Spleen (tissue), 11 donors: ENCODE measurements around the gene CPN2. TPM values are rescaled to one million over a fixed set of nuclear protein-coding genes. Genes with fewer than 3 reads are reported as not detected.

Experiments
- DNase-seq: peaks from one replicate; pipeline ENCODE4 v3.0.0-alpha.2; 2020
- H3K27ac ChIP-seq, 8 donors: fragments of 200-600 bp; sonication (generic) in 7 of 8; 1 replicate in 4 of 8; 2 replicates in 4 of 8; pipeline versions ENCODE4 v1.5.0 to v1.8.0; 2016 to 2021; ENCODE audit warnings: inconsistent platforms in 4 of 8, mild to moderate bottlenecking in 4 of 8, moderate library complexity in 1 of 8
- H3K27me3 ChIP-seq, 7 donors: fragments of 200-600 bp; sonication (generic) in 6 of 7; replicated peaks in 1 of 7; 1 replicate in 4 of 7; 2 replicates in 3 of 7; pipeline versions ENCODE4 v1.5.0 to v1.8.0; 2016 to 2021; ENCODE audit warnings: inconsistent platforms in 3 of 7, mild to moderate bottlenecking in 1 of 7
- H3K36me3 ChIP-seq, 6 donors: fragments of 200-600 bp; sonication (generic) in 5 of 6; 1 replicate in 4 of 6; 2 replicates in 2 of 6; pipeline versions ENCODE4 v1.5.0 to v1.8.0; 2016 to 2021; ENCODE audit warnings: inconsistent platforms in 2 of 6
- H3K4me1 ChIP-seq, 6 donors: fragments of 200-600 bp; sonication (generic) in 5 of 6; 1 replicate in 3 of 6; 2 replicates in 3 of 6; pipeline versions ENCODE4 v1.5.0 to v1.8.0; 2016 to 2021; ENCODE audit warnings: inconsistent platforms in 3 of 6
- H3K4me3 ChIP-seq, 8 donors: fragments of 200-600 bp; sonication (generic) in 7 of 8; 1 replicate in 4 of 8; 2 replicates in 4 of 8; pipeline versions ENCODE4 v1.5.0 to v1.8.0; 2016 to 2021; ENCODE audit warnings: inconsistent platforms in 4 of 8, mild to moderate bottlenecking in 4 of 8, moderate library complexity in 2 of 8
- H3K9me3 ChIP-seq, 8 donors: fragments of 200-600 bp; sonication (generic) in 7 of 8; 1 replicate in 4 of 8; 2 replicates in 4 of 8; pipeline versions ENCODE4 v1.5.0 to v1.8.0; 2016 to 2021; ENCODE audit warnings: inconsistent platforms in 4 of 8
- POLR2A ChIP-seq, 3 donors: fragments of 450-650 bp; IDR thresholded peaks; one replicate each; pipeline ENCODE4 v1.5.1; 2017; ENCODE audit warnings: antibody characterized with exemption in 3 of 3, mild to moderate bottlenecking in 1 of 3
- POLR2AphosphoS5 ChIP-seq, 3 donors: sonication (generic); formaldehyde crosslinking; IDR thresholded peaks; one replicate each; pipeline ENCODE4 v1.5.1; 2017; ENCODE audit warnings: antibody characterized with exemption in 3 of 3
- WGBS, 5 donors: extraction: QIAGEN DNeasy Blood & Tissue Kit in 3 of 5; methylation state at CpG; one replicate each; pipeline versions ENCODE4 v1.1.5 to v1.1.7; 2013 to 2018; 5-methylcytosine and 5-hydroxymethylcytosine counted together
- intact Hi-C: fragments of 100-400 bp; cut with DNase I; formaldehyde crosslinking; loops from one replicate; pipeline ENCODE4 v1.15.0; 2023; ENCODE audit warnings: low total_unique reads
- polyA plus RNA-seq, 3 donors: library from polyadenylated mRNA; stranded (reverse); fragments of 200-250 nt; gene quantifications; one replicate each; pipeline ENCODE4 v1.2.1, GENCODE V29; 2013
- total RNA-seq, 7 donors: library from RNA; depleted of rRNA in 3 of 7; stranded (reverse); fragments of >200 nt in 3 of 7; fragmentation: NEBNext Ultra II Directional in 4 of 7; extraction: Animal tissue kit (Norgen Biotek cat#: 25700) in 4 of 7; gene quantifications; one replicate each; pipeline versions ENCODE4 v1.1.0 to v1.2.1, GENCODE V29; 2016 to 2021
- TF ChIP-seq, protein P1 (sequence below), 11 experiments: fragments of 200-600 bp in 7 of 11; fragments of 450-650 bp in 4 of 11; sonication (generic) in 4 of 11; IDR thresholded peaks in 8 of 11; conservative IDR thresholded peaks in 3 of 11; 1 replicate in 7 of 11; 2 replicates in 4 of 11; pipeline versions ENCODE4 v1.4.0 to v1.8.0; 2016 to 2021; ENCODE audit warnings: antibody characterized with exemption in 11 of 11, inconsistent platforms in 4 of 11, mild to moderate bottlenecking in 1 of 11
- donor health status: healthy with polysubstance abuse.
- donor health status: DM: no; HTN: no; CAD: no; lungs with moderate emphysema.
- donor health status: DM: no; HTN: no; CAD: no.
- donor health status: Bipolar disorder and iron deficiency.
- donor health status: healthy.
- donor health status: DM: no; HTN: no; CAD: no.
- donor health status: DM: yes; HTN: yes; CAD: no.

CPN2 gene
- total and polyA plus RNA-seq, 10 donors: 0.26 to 4.4 (median 0.76) TPM

- intact Hi-C loops: no loop called here
- DNase-seq: no peak
- Histone ChIP-seq H3K36me3 (no peaks in the 10 kb centered on the region), H3K9me3 (no peaks in the 10 kb centered on the region), H3K4me3 (no peak within 1 kb of the TSS), H3K27ac (no peak within 1 kb of the TSS), H3K4me1 (peaks cover 0 to 3% (median 0%) of the 10 kb centered on the region in 6 donors), H3K27me3 (peaks cover 0 to 40% (median 0%) of the 10 kb centered on the region in 7 donors)
- TF ChIP-seq POLR2AphosphoS5 (IDR thresholded peaks at IDR 0.05) (no peak), POLR2A (IDR thresholded peaks at IDR 0.05) (no peak)
- TF ChIP-seq, protein P1, sequence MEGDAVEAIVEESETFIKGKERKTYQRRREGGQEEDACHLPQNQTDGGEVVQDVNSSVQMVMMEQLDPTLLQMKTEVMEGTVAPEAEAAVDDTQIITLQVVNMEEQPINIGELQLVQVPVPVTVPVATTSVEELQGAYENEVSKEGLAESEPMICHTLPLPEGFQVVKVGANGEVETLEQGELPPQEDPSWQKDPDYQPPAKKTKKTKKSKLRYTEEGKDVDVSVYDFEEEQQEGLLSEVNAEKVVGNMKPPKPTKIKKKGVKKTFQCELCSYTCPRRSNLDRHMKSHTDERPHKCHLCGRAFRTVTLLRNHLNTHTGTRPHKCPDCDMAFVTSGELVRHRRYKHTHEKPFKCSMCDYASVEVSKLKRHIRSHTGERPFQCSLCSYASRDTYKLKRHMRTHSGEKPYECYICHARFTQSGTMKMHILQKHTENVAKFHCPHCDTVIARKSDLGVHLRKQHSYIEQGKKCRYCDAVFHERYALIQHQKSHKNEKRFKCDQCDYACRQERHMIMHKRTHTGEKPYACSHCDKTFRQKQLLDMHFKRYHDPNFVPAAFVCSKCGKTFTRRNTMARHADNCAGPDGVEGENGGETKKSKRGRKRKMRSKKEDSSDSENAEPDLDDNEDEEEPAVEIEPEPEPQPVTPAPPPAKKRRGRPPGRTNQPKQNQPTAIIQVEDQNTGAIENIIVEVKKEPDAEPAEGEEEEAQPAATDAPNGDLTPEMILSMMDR (IDR thresholded peaks at IDR 0.05 in 8 of 11, conservative IDR thresholded peaks at IDR 0.05 in 3 of 11): no peak
- 10 to 28% (median 19%) methylated on average over 10 to 21 of the region's 21 CpGs for WGBS, 5 donors
Observed at GRCh38 chr3:194369522-194370279, 18.6 kb upstream of the CPN2 start, which contains the start of gene LRRC15. LRRC15 (minus strand) TSS chr3:194369743; CDS start chr3:194361043, 8,700 bp downstream.

GRCh38 chr3:194368918-194369317, 17.8 kb upstream of the CPN2 start:
- WGBS, 5 donors: 63 to 86% (median 75%) methylated on average over 6 of the region's 6 CpGs

DNA sequence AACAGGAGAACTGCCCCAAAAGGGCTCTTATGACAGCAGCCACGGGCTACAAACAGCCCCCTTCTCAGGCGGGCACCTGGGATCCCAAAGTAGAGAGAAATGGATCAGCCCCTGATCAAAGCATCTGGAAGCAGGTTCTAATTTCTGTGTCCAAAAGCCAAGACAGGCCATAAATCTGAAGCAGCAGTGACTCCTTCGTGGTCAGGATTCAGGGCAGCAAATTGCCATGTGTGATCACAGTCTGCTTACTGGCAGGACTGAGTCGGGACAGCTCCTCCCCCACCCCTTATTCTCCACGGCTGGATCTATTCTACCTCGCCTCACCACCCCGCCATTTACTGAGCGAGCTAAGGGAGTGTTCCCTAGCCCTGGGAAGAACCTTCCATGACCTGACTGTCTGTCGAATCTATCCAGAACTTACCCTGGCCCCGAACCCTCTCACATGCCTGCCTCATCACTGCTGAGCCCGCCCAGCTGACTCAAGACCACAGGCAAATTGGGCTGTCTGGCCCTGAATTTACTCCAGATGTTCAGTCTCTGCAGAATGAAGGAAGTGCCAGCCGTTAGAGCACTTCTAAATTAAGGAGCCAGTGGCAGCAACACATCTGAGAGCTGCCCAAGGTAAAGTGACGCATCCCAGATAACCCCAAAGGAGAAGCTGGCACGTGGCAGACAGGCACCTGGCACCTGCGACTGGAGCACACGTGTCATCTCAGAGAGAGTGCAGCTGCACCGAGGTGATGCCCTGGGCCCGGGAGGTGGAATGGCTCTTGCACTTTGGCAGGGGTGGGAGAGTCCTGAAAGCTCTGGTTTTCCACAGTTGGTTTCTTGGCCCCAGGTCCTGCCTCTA, 17.1 kb upstream of the CPN2 start:
- TF ChIP-seq, protein P1 (IDR thresholded peaks at IDR 0.05 in 8 of 11, conservative IDR thresholded peaks at IDR 0.05 in 3 of 11): no peak
- TF ChIP-seq POLR2A (IDR thresholded peaks at IDR 0.05): no peak
- TF ChIP-seq POLR2AphosphoS5 (IDR thresholded peaks at IDR 0.05): no peak
- peaks cover 0 to 40% (median 0%) of the 10 kb centered on the region in 7 donors for H3K27me3 ChIP-seq
- H3K27ac ChIP-seq: no peak overlapping the region
- intact Hi-C loops: no loop called here
- no peaks in the 10 kb centered on the region for H3K36me3 ChIP-seq
- H3K4me1 ChIP-seq: peaks cover 0 to 10% (median 0%) of the 10 kb centered on the region in 6 donors
- no peak overlapping the region for H3K4me3 ChIP-seq
- 55 to 69% (median 62%) methylated on average over 18 of the region's 18 CpGs for WGBS, 5 donors
- DNase-seq: no peak
- no peaks in the 10 kb centered on the region for H3K9me3 ChIP-seq

More at GRCh38 chr3:194368918-194369317, 17.8 kb upstream of the CPN2 start:
- Histone ChIP-seq H3K9me3 (no peaks in the 10 kb centered on the region), H3K27me3 (peaks cover 0 to 40% (median 0%) of the 10 kb centered on the region in 7 donors), H3K27ac (no peak overlapping the region), H3K4me3 (no peak overlapping the region), H3K36me3 (no peaks in the 10 kb centered on the region), H3K4me1 (peaks cover 0 to 10% (median 0%) of the 10 kb centered on the region in 6 donors)
- no peak for DNase-seq
- intact Hi-C loops: no loop called here
- TF ChIP-seq, protein P1 (IDR thresholded peaks at IDR 0.05 in 8 of 11, conservative IDR thresholded peaks at IDR 0.05 in 3 of 11): no peak
- TF ChIP-seq POLR2A (IDR thresholded peaks at IDR 0.05) (no peak), POLR2AphosphoS5 (IDR thresholded peaks at IDR 0.05) (no peak)
